ENCODE results near the gene SLC36A2. TPM values are rescaled to one million over a fixed set of nuclear protein-coding genes. Genes with fewer than 3 reads are reported as not detected.
"Not testable (repeated sequence)": the region's sequence is repeated elsewhere in the genome, so short reads cannot be mapped to it uniquely, and the experiment has no call there.

The SLC36A2 gene
- total RNA-seq, 1 donor from 2014 or later, result not detected

DNA sequence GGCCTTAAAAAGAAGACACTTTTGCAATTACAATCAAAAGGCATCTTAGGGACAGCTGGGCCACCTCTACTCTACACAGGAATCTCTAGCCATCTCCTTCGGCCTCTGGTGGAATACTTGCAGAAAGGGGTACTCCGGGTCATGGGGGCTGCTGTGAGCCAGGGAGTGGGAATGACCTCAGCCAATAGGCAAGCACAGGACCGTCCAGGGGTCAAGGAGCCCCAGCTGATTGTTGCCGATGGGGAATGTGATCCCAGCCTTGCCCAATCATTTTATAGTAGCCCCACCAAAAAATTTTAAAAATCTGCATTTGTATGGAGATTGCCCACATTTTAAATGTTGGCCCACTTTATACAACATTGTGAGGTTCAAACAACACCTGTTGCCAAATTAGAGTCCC lies 26.9 kb downstream of the SLC36A2 start:
- no peak for ATAC-seq

DNA sequence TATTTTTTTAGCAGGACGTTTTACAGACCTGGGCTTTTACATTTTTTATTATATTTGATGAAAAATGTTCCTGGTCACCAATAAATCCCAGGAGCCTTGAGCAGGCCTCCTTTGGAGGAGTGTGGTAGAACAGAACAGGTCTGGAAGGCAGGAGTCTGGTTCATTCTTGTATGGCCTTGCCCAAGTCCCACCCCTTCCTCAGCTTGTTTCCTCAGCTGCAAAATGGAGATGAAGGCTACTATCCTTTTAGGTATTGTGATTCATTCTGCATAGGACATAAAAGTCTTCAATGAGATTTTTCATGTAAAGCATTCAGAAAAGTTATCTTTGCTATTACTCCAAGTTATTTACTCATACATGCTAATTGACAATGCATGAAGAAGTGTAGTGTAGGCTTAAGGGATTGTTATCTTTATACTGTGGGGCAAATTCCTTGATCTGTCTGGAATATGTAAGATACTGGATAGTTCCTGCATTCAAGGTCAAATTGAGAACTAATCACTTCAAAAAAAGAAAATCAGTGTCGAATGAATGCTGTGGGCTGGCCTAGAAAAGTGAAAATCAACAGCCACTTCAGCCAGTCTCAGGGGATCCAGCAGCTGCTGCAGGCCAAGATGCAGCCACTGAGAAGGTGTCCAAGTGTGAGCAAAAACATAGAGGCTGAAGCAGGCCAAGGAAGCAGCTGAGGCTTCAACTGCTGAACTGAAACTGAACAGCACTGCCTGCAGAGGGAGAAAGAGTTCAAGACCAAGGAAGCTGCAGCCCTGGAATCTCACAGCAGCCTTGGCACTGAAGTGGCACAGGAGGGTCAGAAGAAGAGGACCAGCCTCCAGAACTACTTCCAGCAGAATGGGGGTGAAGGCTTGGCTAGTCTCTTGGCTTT lies 28.3 kb downstream of the SLC36A2 start:
- peak; percentile 17 for ATAC-seq

DNA sequence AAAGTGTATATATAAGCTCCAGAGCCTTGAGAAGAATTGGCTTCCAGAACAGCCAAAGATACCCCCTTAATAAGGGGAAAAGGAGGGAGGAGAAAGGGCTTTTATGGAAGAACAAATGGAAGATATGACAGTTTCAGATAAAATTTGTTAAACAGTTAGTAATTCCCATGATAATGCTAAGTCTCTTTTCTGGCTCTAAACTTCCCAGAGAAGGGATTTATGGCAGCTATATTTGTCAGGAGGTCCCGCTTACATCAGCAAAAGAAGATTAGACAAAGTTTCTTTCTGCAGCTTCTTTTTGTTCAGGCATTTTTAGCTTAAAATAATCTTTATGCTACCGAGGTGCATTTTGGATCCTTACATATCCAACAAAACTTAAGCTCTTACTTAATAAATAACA lies 29.5 kb downstream of the SLC36A2 start:
- ATAC-seq, result no peak

GRCh38 chr5:151315998-151316597 lies 31.3 kb downstream of the SLC36A2 start:
- ATAC-seq, result peak; percentile 78

- ATAC-seq, result peak; percentile 48
Measured at GRCh38 chr5:151313357-151313756, 34.0 kb downstream of the SLC36A2 start.

DNA sequence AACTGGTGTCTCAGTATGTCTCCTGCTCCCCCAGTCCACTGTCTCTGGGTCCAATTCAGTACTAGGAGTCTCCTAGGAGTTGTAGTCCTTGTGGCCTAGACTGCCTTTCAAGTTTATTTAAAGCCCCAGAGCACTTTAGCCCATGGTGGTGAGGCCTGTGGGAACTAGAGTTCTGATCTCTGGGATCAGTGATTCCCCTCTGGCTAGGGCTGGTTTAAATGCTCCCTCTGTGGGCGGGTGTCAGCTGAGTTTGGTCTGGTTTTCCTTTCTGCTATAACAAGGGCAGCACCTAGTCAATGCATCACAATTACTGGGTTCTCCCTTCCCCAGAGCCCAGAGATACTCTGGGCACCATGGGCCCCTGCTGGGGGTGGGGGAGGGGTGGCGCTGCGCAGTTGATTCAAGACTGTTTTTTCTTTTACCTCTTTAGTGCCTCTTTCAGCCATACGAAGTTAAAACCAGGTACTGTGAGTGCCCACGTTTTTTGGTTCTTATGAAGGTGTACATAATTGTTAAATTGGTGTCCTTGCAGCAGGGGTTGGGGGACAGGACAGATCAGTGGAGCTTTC lies 34.5 kb downstream of the SLC36A2 start:
- no peak for ATAC-seq

DNA sequence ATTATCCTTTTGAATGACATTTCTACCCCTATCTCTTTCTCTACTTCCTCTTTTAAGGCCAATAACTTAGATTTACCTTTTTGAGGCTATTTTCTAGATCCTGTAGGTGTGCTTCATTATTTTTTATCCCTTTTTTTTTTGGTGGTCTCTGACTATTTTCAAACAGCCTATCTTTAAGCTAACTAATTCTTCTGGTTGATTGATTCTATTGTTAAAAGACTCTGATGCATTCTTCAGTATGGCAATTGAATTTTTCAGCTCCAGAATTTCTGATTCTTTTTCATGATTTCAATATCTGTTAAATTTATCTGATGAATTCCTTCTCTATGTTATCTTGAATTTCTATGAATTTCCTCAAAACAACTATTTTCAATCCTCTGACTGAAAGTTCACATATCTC lies 36.4 kb downstream of the SLC36A2 start:
- no peak for ATAC-seq

- ATAC-seq, result not testable (repeated sequence)
Measured at GRCh38 chr5:151309821-151310220, 37.5 kb downstream of the SLC36A2 start.

DNA sequence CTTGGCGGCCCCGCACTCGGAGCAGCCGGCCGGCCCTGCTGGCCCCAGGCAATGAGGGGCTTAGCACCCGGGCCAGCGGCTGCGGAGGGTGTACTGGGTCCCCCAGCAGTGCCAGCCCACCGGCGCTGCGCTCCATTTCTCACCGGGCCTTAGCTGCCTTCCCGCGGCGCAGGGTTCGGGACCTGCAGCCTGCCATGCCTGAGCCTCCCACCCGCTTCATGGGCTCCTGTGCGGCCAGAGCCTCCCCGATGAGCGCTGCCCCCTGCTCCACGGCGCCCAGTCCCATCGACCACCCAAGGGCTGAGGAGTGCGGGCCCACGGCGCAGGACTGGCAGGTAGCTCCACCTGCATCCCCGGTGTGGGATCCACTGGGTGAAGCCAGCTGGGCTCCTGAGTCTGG lies 38.1 kb downstream of the SLC36A2 start:
- not testable (repeated sequence) for ATAC-seq

- no peak for ATAC-seq
Measured at GRCh38 chr5:151303666-151304065, 43.7 kb downstream of the SLC36A2 start, which contains the start of gene SLC36A3. TSS of gene SLC36A3 (minus strand) at chr5:151303766. CDS start at chr5:151303354, 412 bp downstream.

DNA sequence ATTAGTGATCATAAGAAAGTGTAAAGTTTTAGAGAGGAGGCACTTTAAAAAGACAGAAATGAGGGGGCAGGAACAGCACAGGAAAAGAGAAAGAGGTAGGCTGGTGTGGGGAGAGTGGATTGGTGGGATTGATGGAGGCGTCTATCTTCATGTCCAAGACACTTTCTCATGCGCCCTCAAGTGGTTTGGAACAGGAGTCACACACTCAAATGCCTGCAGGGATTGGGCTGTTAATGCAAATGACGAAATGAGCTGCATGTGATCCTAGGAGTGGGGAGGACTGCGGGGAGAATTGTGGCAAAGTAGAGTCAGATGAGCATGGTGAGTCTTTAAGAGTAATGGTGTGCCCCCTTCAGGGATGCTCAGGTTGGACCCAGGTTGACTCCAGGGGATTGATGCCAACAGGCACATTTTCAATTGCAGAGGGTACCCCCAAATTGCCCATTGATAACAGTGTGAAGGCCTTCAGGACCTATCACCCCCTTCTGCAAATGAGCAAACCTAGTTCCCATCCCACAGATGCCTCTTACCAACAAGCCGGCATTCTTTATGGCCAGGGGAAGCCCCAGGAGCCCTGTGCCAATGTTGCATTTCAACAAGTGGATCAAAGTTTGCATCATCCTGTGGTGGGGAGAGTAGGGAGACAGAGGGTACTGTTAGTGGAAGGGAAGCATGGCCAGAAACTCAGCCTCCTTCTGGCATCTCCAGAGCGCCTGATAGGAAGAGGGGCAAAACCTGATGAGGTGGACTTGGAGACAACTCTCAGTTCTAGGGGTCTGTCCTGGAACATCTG lies 49.1 kb downstream of the SLC36A2 start:
- ATAC-seq, result peak; percentile 72

GRCh38 chr5:151296974-151297373 lies 50.4 kb downstream of the SLC36A2 start:
- no peak for ATAC-seq

DNA sequence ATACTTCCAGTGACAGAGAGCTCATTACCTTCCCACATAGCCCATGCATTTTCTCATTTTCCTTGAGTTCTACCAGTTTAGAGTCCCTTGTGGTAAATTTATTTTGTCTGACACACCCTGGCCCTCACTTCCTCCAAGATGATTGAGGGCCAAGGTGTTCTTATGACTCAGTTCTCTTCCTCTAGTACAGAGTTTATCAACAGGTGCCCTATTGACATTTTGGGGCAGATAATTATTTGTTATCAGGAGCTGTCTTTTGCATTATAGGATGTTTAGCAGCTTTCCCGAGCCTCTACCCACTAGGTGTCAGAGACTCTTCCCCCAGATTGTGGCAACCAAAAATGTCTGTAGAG lies 50.9 kb downstream of the SLC36A2 start:
- peak; percentile 20 for ATAC-seq

GRCh38 chr5:151295791-151296477 lies 51.4 kb downstream of the SLC36A2 start:
- peak; percentile 22 for ATAC-seq

GRCh38 chr5:151295138-151295537 lies 52.2 kb downstream of the SLC36A2 start:
- ATAC-seq, result no peak

DNA sequence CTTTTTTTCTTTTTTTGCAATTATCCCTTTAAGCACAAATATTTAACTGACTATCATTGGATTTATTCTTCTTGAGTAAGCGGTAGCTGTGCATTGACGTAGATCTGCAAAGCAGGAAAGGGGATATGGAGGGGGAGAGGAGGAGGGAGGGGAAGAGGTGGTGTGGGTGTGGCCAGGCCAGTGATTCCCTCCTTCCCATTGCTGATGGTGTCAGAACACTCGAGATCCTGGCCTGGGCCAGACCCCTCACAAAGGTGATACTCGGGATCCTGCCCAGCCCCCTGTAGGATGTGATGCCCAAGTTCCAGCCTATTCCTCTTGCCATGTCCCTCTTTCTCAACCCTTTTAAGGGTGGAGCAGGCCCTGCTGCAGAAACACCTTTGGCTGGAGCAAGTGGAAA lies 53.7 kb downstream of the SLC36A2 start:
- no peak for ATAC-seq

GRCh38 chr5:151288180-151288579 lies 59.2 kb downstream of the SLC36A2 start:
- no peak for ATAC-seq

DNA sequence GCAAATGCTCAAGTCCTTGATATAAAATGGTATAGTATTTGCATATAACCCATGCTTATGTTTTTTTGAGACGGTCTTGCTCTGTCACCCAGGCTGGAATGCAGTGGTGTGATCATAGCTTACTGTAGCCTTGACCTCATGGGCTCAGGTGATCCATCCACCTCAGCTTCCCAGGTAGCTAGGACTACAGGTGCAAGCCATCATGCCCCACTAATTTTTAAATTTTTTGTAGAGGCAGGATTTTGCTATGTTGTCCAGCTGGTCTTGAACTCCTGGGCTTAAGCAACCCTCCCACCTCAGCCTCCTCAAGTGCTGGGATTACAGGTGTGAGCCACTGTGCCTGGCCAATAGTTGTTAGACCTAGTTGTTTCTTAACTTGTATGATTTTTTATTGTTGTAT lies 61.1 kb downstream of the SLC36A2 start:
- ATAC-seq, result no peak

DNA sequence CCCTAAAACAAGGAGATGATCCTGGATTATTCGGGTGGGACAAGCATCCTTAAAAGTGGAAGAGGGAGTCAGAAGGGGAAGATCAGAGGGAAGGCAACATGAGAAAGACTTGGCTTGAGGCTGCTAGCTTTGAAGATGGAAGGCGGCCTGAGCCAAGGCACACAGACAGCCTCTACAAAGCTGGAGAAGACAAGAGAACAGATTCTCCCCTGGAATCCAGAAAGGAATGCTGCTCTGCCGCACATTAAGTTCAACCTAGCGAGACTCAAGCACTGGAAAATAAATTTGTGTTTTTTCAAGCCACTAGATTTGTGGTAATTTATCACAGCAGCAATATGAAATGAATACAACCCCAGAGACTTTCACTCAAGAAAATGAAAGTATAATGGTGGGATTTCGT lies 61.7 kb downstream of the SLC36A2 start:
- no peak for ATAC-seq

DNA sequence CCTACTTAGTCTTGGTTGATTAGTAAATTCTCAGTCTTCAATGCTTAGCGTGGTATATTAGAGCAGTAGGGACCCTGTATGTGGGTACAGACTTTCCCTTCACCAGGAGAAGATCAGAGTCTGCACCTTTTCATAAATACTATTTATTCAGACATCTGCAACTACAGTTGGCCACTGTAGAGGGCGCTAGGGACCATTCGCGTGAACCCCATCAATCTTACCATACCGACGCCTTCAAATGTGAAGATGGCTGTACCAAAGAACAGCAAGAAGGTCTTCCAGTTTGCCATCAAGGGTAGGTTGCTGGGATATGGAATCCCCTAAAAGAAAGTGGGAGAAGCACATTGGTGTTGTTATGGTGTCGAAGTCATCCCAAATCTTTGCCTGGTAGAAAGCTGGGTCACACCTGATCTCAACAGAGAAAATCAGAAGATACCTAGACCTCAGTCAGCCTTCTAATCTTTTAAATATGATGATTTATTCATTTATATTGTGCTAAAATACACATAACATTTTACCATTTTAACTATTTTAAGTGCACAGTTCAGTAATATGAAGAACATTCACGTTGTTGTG lies 62.9 kb downstream of the SLC36A2 start:
- no peak for ATAC-seq

GRCh38 chr5:151283120-151283825 lies 64.1 kb downstream of the SLC36A2 start:
- no peak for ATAC-seq
